ENCODE measurements around the gene PAPLN.

The PAPLN gene

DNA sequence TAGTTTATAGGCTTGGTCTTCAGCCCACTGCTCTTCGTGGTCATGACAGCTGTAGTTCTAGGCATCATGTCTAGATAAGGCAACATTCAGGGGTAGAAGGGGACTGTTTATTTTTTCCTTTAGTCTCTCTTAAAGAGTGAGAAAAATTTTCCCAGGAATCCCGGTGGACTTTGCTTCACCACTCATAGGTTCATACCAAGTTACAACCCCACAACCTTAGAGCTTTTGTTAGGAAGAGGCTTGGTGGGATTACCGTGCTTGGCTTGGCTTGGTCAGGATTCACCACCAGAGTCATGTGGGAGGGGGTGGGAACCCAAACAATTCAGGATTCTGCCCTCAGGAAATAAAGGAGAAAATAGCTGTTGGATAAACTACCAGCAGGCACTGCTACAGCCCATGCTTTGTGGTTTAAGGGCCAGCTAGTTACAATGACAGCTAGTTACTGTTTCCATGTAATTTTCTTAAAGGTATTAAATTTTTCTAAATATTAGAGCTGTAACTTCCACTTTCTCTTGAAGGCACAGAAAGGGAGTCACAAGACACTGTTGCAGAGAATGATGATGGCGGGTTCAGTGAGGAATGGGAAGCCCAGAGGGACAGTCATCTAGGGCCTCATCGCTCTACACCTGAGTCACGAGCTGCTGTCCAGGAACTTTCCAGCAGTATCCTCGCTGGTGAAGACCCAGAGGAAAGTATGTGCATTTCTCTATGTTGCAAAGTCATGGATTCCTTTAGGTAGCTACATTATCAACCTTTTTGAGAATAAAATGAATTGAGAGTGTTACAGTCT is 25.9 kb upstream of the PAPLN start:
- H3K27me3 ChIP-seq (ENCODE audit: control insufficient read depth, insufficient read depth, low read length): no peaks in the 10 kb centered on the region

GRCh38 chr14:73216030-73216429 is 21.3 kb upstream of the PAPLN start:
- peaks cover 6% of the 10 kb centered on the region for H3K4me1 ChIP-seq (ENCODE audit: control insufficient read depth, insufficient read depth, low read length)
- no peaks in the 10 kb centered on the region for H3K27me3 ChIP-seq (ENCODE audit: control insufficient read depth, insufficient read depth, low read length)
- no peaks in the 10 kb centered on the region for H3K9me3 ChIP-seq (replicated peaks; ENCODE audit: low read length)
- H3K36me3 ChIP-seq (ENCODE audit: insufficient read depth, low read length): peaks cover 69% of the 10 kb centered on the region
- H3K4me3 ChIP-seq (ENCODE audit: low read length): no peak overlapping the region
- H3K4me2 ChIP-seq (ENCODE audit: low read length): no peak overlapping the region
- H3K9ac ChIP-seq (ENCODE audit: low read depth, low read length): no peak overlapping the region

More for the DNA sequence above, 25.9 kb upstream of the PAPLN start:
- Histone ChIP-seq H3K4me3 (ENCODE audit: low read length) (no peak overlapping the region), H3K36me3 (ENCODE audit: insufficient read depth, low read length) (peaks cover 65% of the 10 kb centered on the region), H3K9ac (ENCODE audit: low read depth, low read length) (no peak overlapping the region), H3K9me3 (replicated peaks; ENCODE audit: low read length) (no peaks in the 10 kb centered on the region), H3K4me2 (ENCODE audit: low read length) (no peak overlapping the region), H3K4me1 (ENCODE audit: control insufficient read depth, insufficient read depth, low read length) (peaks cover 29% of the 10 kb centered on the region)

DNA sequence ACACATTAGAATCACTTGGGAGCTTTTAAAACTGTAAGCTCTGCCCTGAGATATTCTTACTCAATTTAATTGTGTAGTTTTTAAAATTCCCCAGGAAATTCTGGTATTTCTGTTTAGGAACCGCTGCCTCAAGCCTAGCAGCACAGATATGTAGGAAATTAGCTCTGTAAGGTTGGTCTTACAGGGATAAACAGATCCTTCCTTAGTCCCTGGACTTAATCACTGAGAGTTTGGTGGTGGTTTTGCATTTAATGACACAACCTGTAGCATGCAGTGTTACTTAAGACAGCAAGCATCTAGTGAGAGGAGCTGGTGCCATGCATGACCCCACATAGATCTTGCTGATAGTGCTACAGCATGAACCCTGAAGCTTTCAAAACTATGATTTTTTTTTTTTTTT is 19.9 kb upstream of the PAPLN start:
- peaks cover 13% of the 10 kb centered on the region for H3K4me1 ChIP-seq (ENCODE audit: control insufficient read depth, insufficient read depth, low read length)
- no peak overlapping the region for H3K9ac ChIP-seq (ENCODE audit: low read depth, low read length)
- H3K4me2 ChIP-seq (ENCODE audit: low read length): no peak overlapping the region
- no peaks in the 10 kb centered on the region for H3K27me3 ChIP-seq (ENCODE audit: control insufficient read depth, insufficient read depth, low read length)
- peaks cover 65% of the 10 kb centered on the region for H3K36me3 ChIP-seq (ENCODE audit: insufficient read depth, low read length)
- H3K9me3 ChIP-seq (replicated peaks; ENCODE audit: low read length): no peaks in the 10 kb centered on the region
- no peak overlapping the region for H3K4me3 ChIP-seq (ENCODE audit: low read length)

- Histone ChIP-seq H3K36me3 (ENCODE audit: insufficient read depth, low read length) (peaks cover 48% of the 10 kb centered on the region), H3K4me2 (ENCODE audit: low read length) (no peak overlapping the region), H3K4me1 (ENCODE audit: control insufficient read depth, insufficient read depth, low read length) (peaks cover 13% of the 10 kb centered on the region), H3K9ac (ENCODE audit: low read depth, low read length) (no peak overlapping the region), H3K9me3 (replicated peaks; ENCODE audit: low read length) (no peaks in the 10 kb centered on the region), H3K27me3 (ENCODE audit: control insufficient read depth, insufficient read depth, low read length) (no peaks in the 10 kb centered on the region), H3K4me3 (ENCODE audit: low read length) (no peak overlapping the region)
Observed at GRCh38 chr14:73220061-73220460, 17.2 kb upstream of the PAPLN start.

DNA sequence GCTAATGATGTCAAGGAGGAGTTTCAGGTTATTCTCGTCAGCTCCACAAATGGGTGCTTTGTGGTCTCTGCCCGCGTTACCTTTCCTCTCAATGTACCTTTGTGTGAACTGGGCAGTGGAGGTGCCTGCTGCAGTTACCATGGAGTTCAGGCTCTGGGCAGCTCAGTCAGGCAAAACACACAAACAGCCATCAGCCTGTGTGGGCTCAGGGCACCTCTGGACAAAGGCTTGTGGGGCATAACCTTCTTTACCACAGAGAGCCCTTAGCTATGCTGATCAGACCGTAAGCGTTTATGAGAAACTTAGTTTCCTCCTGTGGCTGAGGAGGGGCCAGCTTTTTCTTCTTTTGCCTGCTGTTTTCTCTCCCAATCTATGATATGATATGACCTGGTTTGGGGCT is 16.7 kb upstream of the PAPLN start:
- peaks cover 12% of the 10 kb centered on the region for H3K4me1 ChIP-seq (ENCODE audit: control insufficient read depth, insufficient read depth, low read length)
- H3K4me3 ChIP-seq (ENCODE audit: low read length): no peak overlapping the region
- no peaks in the 10 kb centered on the region for H3K9me3 ChIP-seq (replicated peaks; ENCODE audit: low read length)
- no peak overlapping the region for H3K9ac ChIP-seq (ENCODE audit: low read depth, low read length)
- H3K36me3 ChIP-seq (ENCODE audit: insufficient read depth, low read length): peaks cover 48% of the 10 kb centered on the region
- H3K4me2 ChIP-seq (ENCODE audit: low read length): no peak overlapping the region
- no peaks in the 10 kb centered on the region for H3K27me3 ChIP-seq (ENCODE audit: control insufficient read depth, insufficient read depth, low read length)

DNA sequence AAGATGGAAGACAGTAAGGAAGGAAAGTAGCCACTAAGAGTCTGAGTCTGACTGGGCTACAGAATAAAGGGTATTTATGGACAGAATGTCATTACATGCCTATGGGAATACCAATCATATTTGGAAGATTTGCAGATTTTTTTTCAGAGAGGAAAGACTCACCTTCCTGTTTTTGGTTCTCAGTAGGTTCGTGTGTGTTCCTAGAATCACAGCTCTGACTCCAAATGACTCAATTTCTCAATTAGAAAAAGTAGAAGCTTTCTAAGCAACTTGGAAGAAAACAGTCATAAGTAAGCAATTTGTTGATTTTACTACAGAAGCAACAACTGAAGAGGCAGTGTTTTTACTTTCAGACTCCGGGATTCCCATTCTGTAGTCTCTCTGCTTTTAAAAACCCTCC is 15.4 kb upstream of the PAPLN start:
- Histone ChIP-seq H3K4me3 (ENCODE audit: low read length) (no peak overlapping the region), H3K4me2 (ENCODE audit: low read length) (no peak overlapping the region), H3K4me1 (ENCODE audit: control insufficient read depth, insufficient read depth, low read length) (peaks cover 9% of the 10 kb centered on the region), H3K27me3 (ENCODE audit: control insufficient read depth, insufficient read depth, low read length) (no peaks in the 10 kb centered on the region), H3K9me3 (replicated peaks; ENCODE audit: low read length) (no peaks in the 10 kb centered on the region), H3K36me3 (ENCODE audit: insufficient read depth, low read length) (peaks cover 40% of the 10 kb centered on the region), H3K9ac (ENCODE audit: low read depth, low read length) (no peak overlapping the region)

DNA sequence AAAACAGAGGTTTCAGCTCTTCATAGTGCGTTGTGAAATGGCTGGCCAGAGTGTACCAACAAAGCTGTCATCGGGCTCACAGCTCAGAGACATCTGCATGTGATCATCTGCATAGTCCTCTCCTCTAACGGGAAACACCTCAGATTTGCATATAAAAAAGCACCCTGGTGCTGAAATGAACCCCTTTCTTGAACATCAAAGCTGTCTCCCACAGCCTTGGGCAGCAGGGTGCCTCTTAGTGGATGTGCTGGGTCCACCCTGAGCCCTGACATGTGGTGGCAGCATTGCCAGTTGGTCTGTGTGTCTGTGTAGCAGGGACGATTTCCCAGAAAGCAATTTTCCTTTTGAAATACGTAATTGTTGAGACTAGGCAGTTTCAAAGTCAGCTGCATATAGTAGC is 14.3 kb upstream of the PAPLN start:
- H3K36me3 ChIP-seq (ENCODE audit: insufficient read depth, low read length): peaks cover 32% of the 10 kb centered on the region
- H3K4me3 ChIP-seq (ENCODE audit: low read length): no peak overlapping the region
- H3K9ac ChIP-seq (ENCODE audit: low read depth, low read length): no peak overlapping the region
- peaks cover 13% of the 10 kb centered on the region for H3K4me1 ChIP-seq (ENCODE audit: control insufficient read depth, insufficient read depth, low read length)
- H3K4me2 ChIP-seq (ENCODE audit: low read length): no peak overlapping the region
- H3K9me3 ChIP-seq (replicated peaks; ENCODE audit: low read length): no peaks in the 10 kb centered on the region
- H3K27me3 ChIP-seq (ENCODE audit: control insufficient read depth, insufficient read depth, low read length): no peaks in the 10 kb centered on the region

DNA sequence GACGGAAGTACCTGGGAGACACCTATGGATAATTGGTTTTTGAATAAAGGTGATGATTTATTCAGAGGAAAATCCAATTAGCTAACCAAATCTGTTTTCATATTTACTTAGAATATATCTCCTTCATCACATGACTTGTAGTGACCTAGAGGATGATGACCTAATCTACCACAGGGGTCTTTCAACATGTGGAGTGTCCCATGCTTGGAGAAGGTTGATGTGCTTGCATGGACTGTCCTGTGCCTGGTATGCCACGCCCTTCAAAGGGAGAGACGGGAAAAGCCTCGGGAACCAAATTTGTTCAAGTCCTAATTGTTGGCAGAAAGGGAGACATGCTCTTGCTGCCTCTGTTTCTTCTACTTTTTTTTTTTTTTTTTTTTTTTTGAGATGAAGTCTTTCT is 11.8 kb upstream of the PAPLN start:
- Histone ChIP-seq H3K9me3 (replicated peaks; ENCODE audit: low read length) (no peaks in the 10 kb centered on the region), H3K9ac (ENCODE audit: low read depth, low read length) (no peak overlapping the region), H3K4me1 (ENCODE audit: control insufficient read depth, insufficient read depth, low read length) (peaks cover 24% of the 10 kb centered on the region), H3K4me2 (ENCODE audit: low read length) (no peak overlapping the region), H3K27me3 (ENCODE audit: control insufficient read depth, insufficient read depth, low read length) (no peaks in the 10 kb centered on the region), H3K4me3 (ENCODE audit: low read length) (no peak overlapping the region), H3K36me3 (ENCODE audit: insufficient read depth, low read length) (peaks cover 12% of the 10 kb centered on the region)

DNA sequence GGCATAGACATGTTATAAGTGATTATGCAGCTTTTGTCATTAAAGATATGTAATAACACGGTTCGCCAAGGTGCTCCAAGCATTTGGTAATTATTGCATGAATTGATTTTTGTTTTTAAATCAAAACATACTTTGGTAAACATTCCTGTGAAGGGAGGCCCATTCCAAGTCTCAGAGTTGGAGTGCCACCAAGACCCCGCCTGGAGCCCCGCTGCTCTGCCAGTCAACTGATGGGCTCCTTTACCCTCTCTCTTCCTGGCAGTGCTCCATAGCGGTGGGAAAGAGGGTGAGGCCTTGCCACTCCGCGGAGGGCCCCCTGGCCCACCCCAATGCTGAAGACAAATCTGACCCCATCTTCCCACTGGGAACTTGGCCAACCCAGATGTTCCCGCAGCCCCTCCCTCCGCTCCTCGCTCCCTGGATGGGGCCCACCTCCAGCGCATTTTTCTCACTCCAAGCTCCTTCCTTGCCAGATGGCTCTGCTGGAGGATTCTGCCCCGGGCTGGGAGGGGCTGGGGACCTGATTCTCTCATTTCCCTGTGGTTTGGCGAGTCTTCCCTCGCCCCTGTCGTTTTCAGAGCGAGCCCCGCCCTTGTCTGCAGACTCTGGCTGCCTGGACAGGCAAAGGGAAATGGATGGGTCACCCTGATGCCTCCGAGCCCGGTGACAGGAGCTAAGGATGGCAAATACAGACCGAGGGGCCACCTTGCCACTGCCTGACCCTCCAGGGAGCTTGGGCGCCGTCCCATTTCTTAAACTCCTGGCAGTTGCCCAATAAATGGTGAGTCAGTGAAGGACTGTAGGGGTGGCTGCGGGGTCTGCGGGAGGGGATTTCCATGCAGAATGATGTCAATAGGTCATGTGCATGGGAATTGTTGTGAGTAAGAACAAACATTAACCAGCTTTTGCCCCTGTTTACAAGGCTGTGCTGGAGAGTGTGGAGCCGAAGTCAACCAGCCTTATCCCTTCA is 9.2 kb upstream of the PAPLN start:
- no peaks in the 10 kb centered on the region for H3K36me3 ChIP-seq (ENCODE audit: insufficient read depth, low read length)
- H3K4me3 ChIP-seq (ENCODE audit: low read length): peak overlapping the region; percentile 2
- peak overlapping the region; percentile 47 for H3K4me2 ChIP-seq (ENCODE audit: low read length)
- H3K4me1 ChIP-seq (ENCODE audit: control insufficient read depth, insufficient read depth, low read length): peaks cover 16% of the 10 kb centered on the region
- no peak overlapping the region for H3K9ac ChIP-seq (ENCODE audit: low read depth, low read length)
- H3K9me3 ChIP-seq (replicated peaks; ENCODE audit: low read length): no peaks in the 10 kb centered on the region
- H3K27me3 ChIP-seq (ENCODE audit: control insufficient read depth, insufficient read depth, low read length): peaks cover 17% of the 10 kb centered on the region

DNA sequence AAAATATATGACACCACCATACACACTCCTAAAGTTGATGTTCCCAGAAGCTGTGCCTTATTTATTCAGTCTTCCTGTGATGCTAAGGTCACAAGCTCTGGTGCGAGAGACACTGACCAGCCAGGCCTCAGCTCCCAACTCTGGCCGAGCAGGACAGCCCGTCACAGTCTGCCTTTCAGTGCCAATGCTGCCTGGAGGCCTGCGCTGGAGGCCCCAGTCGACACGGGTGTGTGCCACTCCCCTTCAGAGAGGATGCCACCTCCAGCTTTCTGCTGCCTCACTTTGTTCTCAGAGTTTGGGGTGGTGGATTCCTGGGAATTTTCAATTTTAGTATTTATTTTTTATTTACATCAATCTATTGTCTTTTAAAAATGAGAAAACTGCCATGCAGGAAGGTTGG is 7.3 kb upstream of the PAPLN start:
- Histone ChIP-seq H3K4me2 (ENCODE audit: low read length) (no peak overlapping the region), H3K27me3 (ENCODE audit: control insufficient read depth, insufficient read depth, low read length) (peaks cover 37% of the 10 kb centered on the region), H3K4me1 (ENCODE audit: control insufficient read depth, insufficient read depth, low read length) (peaks cover 16% of the 10 kb centered on the region), H3K4me3 (ENCODE audit: low read length) (no peak overlapping the region), H3K36me3 (ENCODE audit: insufficient read depth, low read length) (no peaks in the 10 kb centered on the region), H3K9me3 (replicated peaks; ENCODE audit: low read length) (no peaks in the 10 kb centered on the region), H3K9ac (ENCODE audit: low read depth, low read length) (no peak overlapping the region)

GRCh38 chr14:73231981-73232851 is 5.1 kb upstream of the PAPLN start:
- Histone ChIP-seq H3K27me3 (ENCODE audit: control insufficient read depth, insufficient read depth, low read length) (peaks cover 58% of the 10 kb centered on the region), H3K4me1 (ENCODE audit: control insufficient read depth, insufficient read depth, low read length) (peaks cover 16% of the 10 kb centered on the region), H3K9ac (ENCODE audit: low read depth, low read length) (no peak overlapping the region), H3K4me3 (ENCODE audit: low read length) (no peak overlapping the region), H3K36me3 (ENCODE audit: insufficient read depth, low read length) (no peaks in the 10 kb centered on the region), H3K4me2 (ENCODE audit: low read length) (no peak overlapping the region), H3K9me3 (replicated peaks; ENCODE audit: low read length) (no peaks in the 10 kb centered on the region)
